Skeletal muscle tissue (tissue), 4 donors: Measurements from ENCODE around the gene PML. TPM values are rescaled to one million over a fixed set of nuclear protein-coding genes. Genes with fewer than 3 reads are reported as not detected.
A peak's percentile ranks its signal among the peaks of the same experiment; 100 is the strongest.

Experiments used
- H3K27ac ChIP-seq: one replicate; pipeline ENCODE4 v1.7.0; 2013; ENCODE audit warnings: mild to moderate bottlenecking, low read depth, low read length, inconsistent platforms
- H3K27me3 ChIP-seq, 3 donors: one replicate each; pipeline ENCODE4 v1.7.0; 2013; ENCODE audit warnings: low read length in 3 of 3; ENCODE audit not compliant: control insufficient read depth in 3 of 3, insufficient read depth in 3 of 3
- H3K36me3 ChIP-seq, 3 donors: one replicate each; pipeline ENCODE4 v1.7.0; 2013; ENCODE audit warnings: low read length in 3 of 3; ENCODE audit not compliant: control insufficient read depth in 3 of 3, insufficient read depth in 3 of 3
- H3K4me1 ChIP-seq, 3 donors: one replicate each; pipeline ENCODE4 v1.7.0; 2013; ENCODE audit warnings: low read length in 3 of 3, mild to moderate bottlenecking in 3 of 3; ENCODE audit not compliant: control insufficient read depth in 3 of 3, insufficient read depth in 3 of 3
- H3K4me3 ChIP-seq, 3 donors: one replicate each; pipeline ENCODE4 v1.7.0; 2013; ENCODE audit warnings: low read length in 3 of 3
- H3K9ac ChIP-seq, 3 donors: one replicate each; pipeline ENCODE4 v1.7.0; 2013; ENCODE audit warnings: low read length in 3 of 3, mild to moderate bottlenecking in 3 of 3, moderate library complexity in 2 of 3, low read depth in 1 of 3
- H3K9me3 ChIP-seq, 3 donors: one replicate each; pipeline ENCODE4 v1.7.0; 2013; ENCODE audit warnings: low read length in 3 of 3; ENCODE audit not compliant: control insufficient read depth in 3 of 3
- total RNA-seq: library from RNA; depleted of rRNA; stranded (reverse); fragments of >200 nt; gene quantifications from one replicate; pipeline ENCODE4 v1.2.3, GENCODE V29; 2014
- donor health status: Osteomylitis.

Gene PML
- total RNA-seq, 1 donor from 2014 or later, result 14.1 TPM

- Histone ChIP-seq H3K27ac (peak overlapping the region; percentile 93), H3K4me3 (no peak overlapping the region), H3K9me3 (no peaks in the 10 kb centered on the region), H3K27me3 (peaks cover 0 to 6% (median 0%) of the 10 kb centered on the region in 3 donors), H3K4me1 (peaks cover 28 to 34% (median 30%) of the 10 kb centered on the region in 3 donors), H3K36me3 (peaks cover 2 to 20% (median 10%) of the 10 kb centered on the region in 3 donors), H3K9ac (peak overlapping the region; percentile 62 to 76 (median 73))
These were observed 43.5 kb upstream of the PML start for GRCh38 chr15:73950831-73951561.

GRCh38 chr15:73951601-73952000 lies 42.9 kb upstream of the PML start:
- peaks cover 30 to 38% (median 31%) of the 10 kb centered on the region in 3 donors for H3K4me1 ChIP-seq
- peak overlapping the region; percentile 93 for H3K27ac ChIP-seq
- no peak overlapping the region for H3K4me3 ChIP-seq
- no peaks in the 10 kb centered on the region for H3K9me3 ChIP-seq
- peaks cover 2 to 20% (median 10%) of the 10 kb centered on the region in 3 donors for H3K36me3 ChIP-seq
- peak overlapping the region; percentile 62 to 76 (median 73) for H3K9ac ChIP-seq
- H3K27me3 ChIP-seq, result peaks cover 0 to 9% (median 0%) of the 10 kb centered on the region in 3 donors

GRCh38 chr15:73952171-73952912 lies 42.2 kb upstream of the PML start:
- H3K4me3 ChIP-seq, result no peak overlapping the region
- H3K27ac ChIP-seq, result peak overlapping the region; percentile 93
- H3K9ac ChIP-seq, result peak overlapping the region in 2 of 3 donors; percentile 54 to 73
- H3K27me3 ChIP-seq, result peaks cover 0 to 14% (median 0%) of the 10 kb centered on the region in 3 donors
- H3K9me3 ChIP-seq, result no peaks in the 10 kb centered on the region
- H3K4me1 ChIP-seq, result peaks cover 30 to 41% (median 35%) of the 10 kb centered on the region in 3 donors
- peaks cover 2 to 16% (median 9%) of the 10 kb centered on the region in 3 donors for H3K36me3 ChIP-seq

- H3K36me3 ChIP-seq, result peaks cover 0 to 13% (median 2%) of the 10 kb centered on the region in 3 donors
- no peak overlapping the region for H3K4me3 ChIP-seq
- no peaks in the 10 kb centered on the region for H3K9me3 ChIP-seq
- H3K4me1 ChIP-seq, result peaks cover 30 to 41% (median 35%) of the 10 kb centered on the region in 3 donors
- H3K27ac ChIP-seq, result no peak overlapping the region
- peaks cover 0 to 16% (median 0%) of the 10 kb centered on the region in 3 donors for H3K27me3 ChIP-seq
- H3K9ac ChIP-seq, result peak overlapping the region in 1 of 3 donors; percentile 16
These were observed 41.4 kb upstream of the PML start for GRCh38 chr15:73952913-73953750.

- H3K27ac ChIP-seq, result no peak overlapping the region
- H3K4me1 ChIP-seq, result peaks cover 32 to 41% (median 35%) of the 10 kb centered on the region in 3 donors
- no peak overlapping the region for H3K9ac ChIP-seq
- H3K27me3 ChIP-seq, result peaks cover 0 to 16% (median 0%) of the 10 kb centered on the region in 3 donors
- no peak overlapping the region for H3K4me3 ChIP-seq
- peaks cover 0 to 6% (median 0%) of the 10 kb centered on the region in 3 donors for H3K36me3 ChIP-seq
- no peaks in the 10 kb centered on the region for H3K9me3 ChIP-seq
These were observed 40.0 kb upstream of the PML start for GRCh38 chr15:73954188-73955145.

- Histone ChIP-seq H3K4me1 (peaks cover 35 to 41% (median 35%) of the 10 kb centered on the region in 3 donors), H3K27me3 (peaks cover 0 to 16% (median 0%) of the 10 kb centered on the region in 3 donors), H3K27ac (no peak overlapping the region), H3K9ac (no peak overlapping the region), H3K36me3 (peaks cover 0 to 2% (median 0%) of the 10 kb centered on the region in 3 donors), H3K4me3 (no peak overlapping the region), H3K9me3 (no peaks in the 10 kb centered on the region)
These were observed 39.2 kb upstream of the PML start for GRCh38 chr15:73955326-73955725.

- Histone ChIP-seq H3K27me3 (peaks cover 0 to 16% (median 0%) of the 10 kb centered on the region in 3 donors), H3K4me3 (no peak overlapping the region), H3K9me3 (no peaks in the 10 kb centered on the region), H3K27ac (no peak overlapping the region), H3K4me1 (peaks cover 27 to 34% (median 30%) of the 10 kb centered on the region in 3 donors), H3K36me3 (peaks cover 0 to 2% (median 0%) of the 10 kb centered on the region in 3 donors), H3K9ac (peak overlapping the region in 1 of 3 donors; percentile 33)
These were observed 38.4 kb upstream of the PML start for GRCh38 chr15:73955861-73956742.

- H3K27me3 ChIP-seq, result peaks cover 0 to 16% (median 0%) of the 10 kb centered on the region in 3 donors
- peaks cover 0 to 2% (median 0%) of the 10 kb centered on the region in 3 donors for H3K36me3 ChIP-seq
- H3K4me1 ChIP-seq, result peaks cover 21 to 27% (median 25%) of the 10 kb centered on the region in 3 donors
- no peaks in the 10 kb centered on the region for H3K9me3 ChIP-seq
- no peak overlapping the region for H3K27ac ChIP-seq
- H3K4me3 ChIP-seq, result no peak overlapping the region
- H3K9ac ChIP-seq, result no peak overlapping the region
These were observed 37.8 kb upstream of the PML start for GRCh38 chr15:73956743-73957135.
